Activated CD4-positive, alpha-beta T cell treated with anti-CD3 and anti-CD28 coated beads, Interleukin-2, amount 50 U/mL, for 1 hour (primary cell): ENCODE data around the gene THUMPD1.
"Not testable (repeated sequence)": the region's sequence is repeated elsewhere in the genome, so short reads cannot be mapped to it uniquely, and the experiment has no call there.

Experiments used
- DNase-seq: peaks from one replicate; pipeline ENCODE4 v3.0.0-alpha.2; 2020

The THUMPD1 gene

GRCh38 chr16:20741554-20742285 lies at the start of gene THUMPD1:
TSS of gene THUMPD1 (minus strand) at chr16:20741818. CDS start at chr16:20741739, 79 bp downstream.
- DNase-seq: peak; percentile 99

- DNase-seq: no peak
Observed at GRCh38 chr16:20789130-20789529, 47.5 kb upstream of the THUMPD1 start.

GRCh38 chr16:20784204-20784603 lies 42.6 kb upstream of the THUMPD1 start:
- DNase-seq: no peak

GRCh38 chr16:20782470-20782869 lies 40.9 kb upstream of the THUMPD1 start:
- no peak for DNase-seq

GRCh38 chr16:20781697-20782096 lies 40.1 kb upstream of the THUMPD1 start:
- no peak for DNase-seq

- DNase-seq: peak; percentile 61
Observed at GRCh38 chr16:20774703-20775362, 33.2 kb upstream of the THUMPD1 start.

GRCh38 chr16:20773679-20774078 lies 32.1 kb upstream of the THUMPD1 start:
- no peak for DNase-seq

GRCh38 chr16:20768818-20769217 lies 27.2 kb upstream of the THUMPD1 start:
- no peak for DNase-seq

GRCh38 chr16:20768121-20768520 lies 26.5 kb upstream of the THUMPD1 start:
- no peak for DNase-seq

GRCh38 chr16:20767577-20767976 lies 26.0 kb upstream of the THUMPD1 start:
- no peak for DNase-seq

- DNase-seq: no peak
Observed at GRCh38 chr16:20766294-20766693, 24.7 kb upstream of the THUMPD1 start.

- no peak for DNase-seq
Observed at GRCh38 chr16:20765732-20766131, 24.1 kb upstream of the THUMPD1 start.

- not testable (repeated sequence) for DNase-seq
Observed at GRCh38 chr16:20764448-20764847, 22.8 kb upstream of the THUMPD1 start.

GRCh38 chr16:20763461-20764232 lies 22.0 kb upstream of the THUMPD1 start, which contains the start of gene ACSM3:
TSS of gene ACSM3 (plus strand) at chr16:20764014. CDS start at chr16:20770035, 6,021 bp downstream.
- DNase-seq: peak; percentile 50

- no peak for DNase-seq
Observed at GRCh38 chr16:20762404-20763123, 20.9 kb upstream of the THUMPD1 start.

- no peak for DNase-seq
Observed at GRCh38 chr16:20761175-20761574, 19.6 kb upstream of the THUMPD1 start.

- DNase-seq: no peak
Observed at GRCh38 chr16:20760346-20760745, 18.7 kb upstream of the THUMPD1 start.

GRCh38 chr16:20755799-20756198 lies 14.2 kb upstream of the THUMPD1 start:
- not testable (repeated sequence) for DNase-seq

- DNase-seq: no peak
Observed at GRCh38 chr16:20755238-20755637, 13.6 kb upstream of the THUMPD1 start.

- no peak for DNase-seq
Observed at GRCh38 chr16:20753727-20754126, 12.1 kb upstream of the THUMPD1 start.

- no peak for DNase-seq
Observed at GRCh38 chr16:20750558-20750957, 8.9 kb upstream of the THUMPD1 start.

- DNase-seq: no peak
Observed at GRCh38 chr16:20749474-20749873, 7.9 kb upstream of the THUMPD1 start.
